WTC11 (cell line): Measurements from ENCODE around the gene RAD50. TPM values are rescaled to one million over a fixed set of nuclear protein-coding genes. Genes with fewer than 3 reads are reported as not detected.
A peak's percentile ranks its signal among the peaks of the same experiment; 100 is the strongest.

Experiments used
- ATAC-seq: fragments of 200-7000 bp; cut with Tn5 transposase; 2 replicates; pipeline ENCODE4 v1.10.0; 2021; ENCODE audit warnings: mild to moderate bottlenecking, moderate library complexity
- CTCF ChIA-PET: fragments of 300-600 bp; sonication (Branson Sonifier 250); formaldehyde crosslinking; loops from one replicate; lab custom pipeline; 2021; ENCODE audit warnings: antibody characterized with exemption; lab: Charles Lee
- POLR2A ChIA-PET: fragments of 350-600 bp; sonication (Branson Sonifier 250); formaldehyde crosslinking; loops from one replicate; lab custom pipeline; 2021; ENCODE audit warnings: antibody characterized with exemption; lab: Charles Lee
- DNase-seq: peaks from one replicate; pipeline ENCODE4 v3.0.0; 2021; ENCODE audit warnings: low spot score
- H3K27ac Mint-ChIP-seq: 2 replicates; pipeline ENCODE4 v1.8.0; 2021; ENCODE audit warnings: mixed read lengths
- H3K27me3 Mint-ChIP-seq: 2 replicates; pipeline ENCODE4 v1.8.0; 2021; ENCODE audit warnings: low read depth, mild to moderate bottlenecking, moderate library complexity, mixed read lengths
- H3K36me3 Mint-ChIP-seq: 2 replicates; pipeline ENCODE4 v1.8.0; 2021; ENCODE audit warnings: mixed read lengths
- H3K4me1 Mint-ChIP-seq: 2 replicates; pipeline ENCODE4 v1.8.0; 2022; ENCODE audit warnings: mixed read lengths
- H3K4me3 Mint-ChIP-seq: 2 replicates; pipeline ENCODE4 v1.8.0; 2021; ENCODE audit warnings: mild to moderate bottlenecking, moderate library complexity, mixed read lengths
- H3K9me3 Mint-ChIP-seq: 2 replicates; pipeline ENCODE4 v1.8.0; 2021; ENCODE audit warnings: mixed read lengths
- AR ChIP-seq: fragments of 250-450 bp; sonication (Bioruptor Pico); IDR thresholded peaks from 2 replicates; pipeline ENCODE4 v1.9.0; 2021; ENCODE audit warnings: mild to moderate bottlenecking
- CREB1 ChIP-seq: sonication (generic); formaldehyde crosslinking; IDR thresholded peaks from 2 replicates; pipeline ENCODE4 v1.8.0; 2023; ENCODE audit warnings: mild to moderate bottlenecking, missing genetic modification reagents
- GABPB1 ChIP-seq: sonication (generic); formaldehyde crosslinking; IDR thresholded peaks from 2 replicates; pipeline ENCODE4 v1.8.1; 2023; ENCODE audit warnings: mild to moderate bottlenecking, missing genetic modification reagents
- GTF2I ChIP-seq: fragments of 250-450 bp; sonication (Bioruptor Pico); conservative IDR thresholded peaks from 2 replicates; pipeline ENCODE4 v1.4.0; 2021; ENCODE audit warnings: mild to moderate bottlenecking
- IRF1 ChIP-seq: sonication (generic); formaldehyde crosslinking; IDR thresholded peaks from 2 replicates; pipeline ENCODE4 v1.8.0; 2023; ENCODE audit warnings: missing genetic modification reagents
- PRRX2 ChIP-seq: fragments of 250-450 bp; sonication (Bioruptor Pico); IDR thresholded peaks from 2 replicates; pipeline ENCODE4 v1.8.0; 2021; ENCODE audit warnings: mild to moderate bottlenecking
- ZNF219 ChIP-seq: sonication (generic); formaldehyde crosslinking; IDR thresholded peaks from 2 replicates; pipeline ENCODE4 v1.8.0; 2023; ENCODE audit warnings: missing genetic modification reagents, mild to moderate bottlenecking, borderline replicate concordance
- ZNF317 ChIP-seq: sonication (generic); formaldehyde crosslinking; IDR thresholded peaks from 2 replicates; pipeline ENCODE4 v1.8.1; 2023; ENCODE audit warnings: low read depth, mild to moderate bottlenecking, moderate library complexity, missing genetic modification reagents, borderline replicate concordance
- total RNA-seq: library from RNA; stranded (reverse); gene quantifications from 3 replicates; pipeline ENCODE4 v1.2.3, GENCODE V29; 2021
- TF ChIP-seq, protein P1 (sequence below): fragments of 250-450 bp; sonication (Bioruptor Pico); IDR thresholded peaks from 2 replicates; pipeline ENCODE4 v1.9.0; 2021; ENCODE audit warnings: mild to moderate bottlenecking
- TF ChIP-seq, protein P2 (sequence below): sonication (generic); formaldehyde crosslinking; IDR thresholded peaks from 2 replicates; pipeline ENCODE4 v1.8.1; 2023; ENCODE audit warnings: mild to moderate bottlenecking, missing genetic modification reagents, moderate library complexity
- TF ChIP-seq, protein P3 (sequence below): sonication (generic); formaldehyde crosslinking; IDR thresholded peaks from 2 replicates; pipeline ENCODE4 v1.8.1; 2023; ENCODE audit warnings: mild to moderate bottlenecking, moderate library complexity, missing genetic modification reagents

Gene RAD50
- total RNA-seq, 1 experiment from 2014 or later: 31.1 TPM

- no peak for TF ChIP-seq GTF2I (CRISPR knock-in tag)
- TF ChIP-seq IRF1: no peak
Measured at GRCh38 chr5:132656774-132657355, 100.1 kb downstream of the RAD50 start (continued).

DNA sequence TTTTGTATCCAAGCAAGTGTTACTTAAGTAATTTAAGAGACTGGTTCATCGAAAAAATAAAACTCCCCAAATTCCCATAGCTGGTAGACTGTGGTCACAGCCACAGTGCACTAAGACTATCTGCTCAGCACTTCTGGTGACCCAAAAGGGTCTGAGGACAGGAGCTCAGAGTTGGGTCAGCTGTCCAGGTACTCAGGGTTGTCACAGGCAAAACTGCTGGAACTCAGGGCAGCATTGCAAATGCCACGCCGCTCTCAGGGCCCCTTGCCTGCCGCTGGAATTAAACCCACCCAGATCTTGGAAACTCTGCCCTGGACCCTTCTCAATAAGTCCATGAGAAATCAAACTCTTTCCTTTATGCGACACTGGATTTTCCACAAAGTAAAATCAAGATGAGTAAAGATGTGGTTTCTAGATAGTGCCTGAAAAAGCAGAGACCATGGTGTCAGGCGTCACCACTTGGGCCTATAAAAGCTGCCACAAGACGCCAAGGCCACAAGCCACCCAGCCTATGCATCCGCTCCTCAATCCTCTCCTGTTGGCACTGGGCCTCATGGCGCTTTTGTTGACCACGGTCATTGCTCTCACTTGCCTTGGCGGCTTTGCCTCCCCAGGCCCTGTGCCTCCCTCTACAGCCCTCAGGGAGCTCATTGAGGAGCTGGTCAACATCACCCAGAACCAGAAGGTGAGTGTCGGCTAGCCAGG lies 101.1 kb downstream of the RAD50 start, which contains the start of gene IL13:
IL13 (plus strand) TSS at position 498 of the 705 bp plus-strand sequence; CDS start at position 512, 14 bp downstream.
- CTCF ChIA-PET: interaction anchor here (0.8 to 1.6 kb wide), 3 partner anchors 19 to 166 kb away, joined by 3 to 4 read pairs (median 3); partner anchors contain the start of gene KIF3A

GRCh38 chr5:132658381-132659302 lies 101.9 kb downstream of the RAD50 start:
- H3K36me3 Mint-ChIP-seq: no peaks in the 10 kb centered on the region
- H3K27me3 Mint-ChIP-seq: peaks cover 42% of the 10 kb centered on the region
- DNase-seq: no peak
- POLR2A ChIA-PET: no interaction called here
- TF ChIP-seq GABPB1 (CRISPR knock-in tag): peak; percentile 65
- no peak for TF ChIP-seq ZNF219 (CRISPR knock-in tag)
- no peak for TF ChIP-seq AR (CRISPR knock-in tag)
- TF ChIP-seq, protein P1, sequence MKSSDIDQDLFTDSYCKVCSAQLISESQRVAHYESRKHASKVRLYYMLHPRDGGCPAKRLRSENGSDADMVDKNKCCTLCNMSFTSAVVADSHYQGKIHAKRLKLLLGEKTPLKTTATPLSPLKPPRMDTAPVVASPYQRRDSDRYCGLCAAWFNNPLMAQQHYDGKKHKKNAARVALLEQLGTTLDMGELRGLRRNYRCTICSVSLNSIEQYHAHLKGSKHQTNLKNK: no peak
- TF ChIP-seq, all 79 proteins: peak for 1
- no peak overlapping the region for H3K27ac Mint-ChIP-seq
- no peak for ATAC-seq
- CTCF ChIA-PET: interaction anchor here (0.8 to 1.6 kb wide), 3 partner anchors 19 to 165 kb away, joined by 3 to 4 read pairs (median 3); partner anchors contain the start of gene KIF3A
- peaks cover 12% of the 10 kb centered on the region for H3K4me1 Mint-ChIP-seq
- no peaks in the 10 kb centered on the region for H3K9me3 Mint-ChIP-seq
- H3K4me3 Mint-ChIP-seq: no peak overlapping the region

More for the DNA sequence above, 101.1 kb downstream of the RAD50 start, which contains the start of gene IL13:
- H3K4me1 Mint-ChIP-seq: peaks cover 11% of the 10 kb centered on the region
- TF ChIP-seq ZNF317 (CRISPR knock-in tag): no peak
- no peak for TF ChIP-seq ZNF219 (CRISPR knock-in tag)
- TF ChIP-seq, protein P2, sequence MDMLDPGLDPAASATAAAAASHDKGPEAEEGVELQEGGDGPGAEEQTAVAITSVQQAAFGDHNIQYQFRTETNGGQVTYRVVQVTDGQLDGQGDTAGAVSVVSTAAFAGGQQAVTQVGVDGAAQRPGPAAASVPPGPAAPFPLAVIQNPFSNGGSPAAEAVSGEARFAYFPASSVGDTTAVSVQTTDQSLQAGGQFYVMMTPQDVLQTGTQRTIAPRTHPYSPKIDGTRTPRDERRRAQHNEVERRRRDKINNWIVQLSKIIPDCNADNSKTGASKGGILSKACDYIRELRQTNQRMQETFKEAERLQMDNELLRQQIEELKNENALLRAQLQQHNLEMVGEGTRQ: no peak
- TF ChIP-seq, protein P3, sequence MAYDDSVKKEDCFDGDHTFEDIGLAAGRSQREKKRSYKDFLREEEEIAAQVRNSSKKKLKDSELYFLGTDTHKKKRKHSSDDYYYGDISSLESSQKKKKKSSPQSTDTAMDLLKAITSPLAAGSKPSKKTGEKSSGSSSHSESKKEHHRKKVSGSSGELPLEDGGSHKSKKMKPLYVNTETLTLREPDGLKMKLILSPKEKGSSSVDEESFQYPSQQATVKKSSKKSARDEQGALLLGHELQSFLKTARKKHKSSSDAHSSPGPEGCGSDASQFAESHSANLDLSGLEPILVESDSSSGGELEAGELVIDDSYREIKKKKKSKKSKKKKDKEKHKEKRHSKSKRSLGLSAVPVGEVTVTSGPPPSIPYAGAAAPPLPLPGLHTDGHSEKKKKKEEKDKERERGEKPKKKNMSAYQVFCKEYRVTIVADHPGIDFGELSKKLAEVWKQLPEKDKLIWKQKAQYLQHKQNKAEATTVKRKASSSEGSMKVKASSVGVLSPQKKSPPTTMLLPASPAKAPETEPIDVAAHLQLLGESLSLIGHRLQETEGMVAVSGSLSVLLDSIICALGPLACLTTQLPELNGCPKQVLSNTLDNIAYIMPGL (CRISPR knock-in tag): no peak
- TF ChIP-seq PRRX2 (CRISPR knock-in tag): no peak
- no peak for TF ChIP-seq CREB1 (CRISPR knock-in tag)
- TF ChIP-seq, all 79 proteins: peak for 0
- POLR2A ChIA-PET: no interaction called here
- no peak within 1 kb of the TSS for H3K27ac Mint-ChIP-seq
- DNase-seq (no peak), ATAC-seq (no peak)
- no peaks in the 10 kb centered on the region for H3K9me3 Mint-ChIP-seq
- H3K27me3 Mint-ChIP-seq: peaks cover 46% of the 10 kb centered on the region
- H3K4me3 Mint-ChIP-seq: peak within 1 kb of the TSS; percentile 33; the same call in 1 of the 2 replicates
- no peaks in the 10 kb centered on the region for H3K36me3 Mint-ChIP-seq
